DMS 273 treated with DMSO at 0.1 percent for 48 hours (cell line): Measurements from ENCODE around the gene FYN.

Source experiments
- DNase-seq: peaks from one replicate; lab custom pipeline; 2025; lab: John Stamatoyannopoulos, UW

Gene FYN

DNA sequence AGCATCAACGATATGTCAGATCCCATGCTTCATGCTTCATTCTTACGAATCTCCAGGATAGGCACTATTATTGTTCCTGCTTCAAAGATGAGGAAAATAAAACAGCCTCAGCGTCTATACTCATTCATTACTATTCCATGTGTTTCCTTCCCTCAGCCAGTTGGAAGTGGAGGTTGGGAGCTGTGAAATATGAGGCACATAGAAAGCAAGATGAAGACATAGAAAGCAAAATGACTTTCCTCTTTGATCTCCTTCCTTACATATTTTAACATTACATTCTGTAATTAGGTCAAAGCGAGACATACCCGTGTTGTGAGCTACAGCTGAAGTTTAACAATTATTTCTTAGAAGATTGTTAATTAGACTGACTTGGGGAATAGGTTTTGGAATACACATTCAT, 125.4 kb downstream of the FYN start:
- no peak for DNase-seq

DNA sequence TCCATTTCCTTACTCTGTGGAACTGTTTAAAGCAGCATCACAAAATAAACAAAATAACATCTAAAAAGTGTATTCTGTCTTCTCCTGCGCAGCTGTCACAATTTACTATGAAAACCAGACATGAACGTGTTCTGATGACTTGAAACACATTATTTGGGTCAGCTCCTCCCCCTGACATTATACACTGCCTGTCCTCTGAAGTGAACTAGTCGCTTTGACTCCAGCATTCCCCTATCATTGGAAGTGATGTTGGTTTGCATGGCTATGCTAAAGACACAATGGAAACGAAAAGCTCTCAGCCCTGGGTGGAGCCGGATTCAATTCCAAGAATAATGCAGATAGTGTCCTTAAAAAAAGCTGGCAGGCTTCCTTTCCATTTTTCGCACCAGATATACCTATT, 125.9 kb downstream of the FYN start:
- no peak for DNase-seq

- no peak for DNase-seq
Observed at GRCh38 chr6:111746983-111747382, 126.3 kb downstream of the FYN start.

- no peak for DNase-seq
Observed at GRCh38 chr6:111745636-111746035, 127.6 kb downstream of the FYN start.

- DNase-seq: no peak
Observed at GRCh38 chr6:111745186-111745585, 128.1 kb downstream of the FYN start.

DNA sequence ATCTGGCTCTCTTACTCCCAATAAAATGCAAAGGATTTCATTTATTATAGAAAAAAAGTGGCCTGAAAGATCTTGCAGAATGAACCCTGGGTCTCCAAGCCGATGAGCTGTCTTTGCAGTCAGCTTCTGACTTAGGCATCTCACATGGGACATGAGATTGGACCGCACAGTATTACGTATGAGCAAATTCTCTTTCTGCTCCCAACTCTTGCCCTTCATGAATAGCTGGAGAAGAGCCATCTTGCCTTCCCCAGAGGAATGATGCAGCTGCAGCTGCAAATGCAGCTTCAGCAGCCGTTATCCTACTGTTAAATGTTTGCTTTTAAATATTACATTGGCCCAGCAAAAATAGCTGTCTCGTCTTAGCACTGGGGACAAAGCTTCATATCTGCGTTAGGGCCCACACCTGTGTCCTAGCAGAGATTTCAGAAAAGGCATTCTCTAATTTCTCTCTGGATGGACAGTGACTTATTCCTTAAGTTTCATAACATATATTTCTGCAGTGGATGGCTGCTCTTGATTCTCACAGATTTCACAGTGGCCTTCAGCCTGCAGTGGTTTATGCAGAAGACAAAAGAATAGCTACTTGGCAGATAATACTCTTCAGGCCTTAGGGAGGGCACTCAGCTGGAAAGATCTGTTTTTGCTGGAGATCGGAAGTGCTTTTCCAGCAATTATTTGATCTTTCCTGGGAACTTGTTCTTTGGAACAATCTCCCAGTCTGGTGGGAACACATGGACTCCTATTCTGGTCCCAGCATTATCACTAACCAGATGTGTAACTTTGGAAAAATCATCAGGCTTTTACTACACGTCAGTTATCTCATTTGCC, 129.2 kb downstream of the FYN start:
- no peak for DNase-seq

DNA sequence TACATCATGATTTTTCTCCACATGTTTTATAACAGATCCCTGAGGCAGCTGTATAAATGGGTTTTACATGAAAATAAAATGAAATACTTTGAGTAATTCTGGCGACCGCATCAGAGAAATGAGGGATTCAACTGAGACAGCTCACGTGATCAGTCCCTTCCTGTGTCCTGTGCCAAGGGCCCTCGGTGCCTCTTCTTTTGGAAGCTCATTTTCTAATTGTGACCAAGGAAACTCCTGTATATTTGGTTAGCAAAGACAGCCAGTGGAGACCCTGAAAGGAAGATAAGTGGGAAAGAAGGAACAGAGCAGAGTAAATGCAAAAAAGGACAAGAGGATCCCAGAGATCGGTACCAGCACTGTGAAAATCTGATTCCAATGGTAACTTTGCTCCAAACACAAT, 129.9 kb downstream of the FYN start:
- no peak for DNase-seq

- no peak for DNase-seq
Observed at GRCh38 chr6:111741177-111741952, 131.9 kb downstream of the FYN start.

DNA sequence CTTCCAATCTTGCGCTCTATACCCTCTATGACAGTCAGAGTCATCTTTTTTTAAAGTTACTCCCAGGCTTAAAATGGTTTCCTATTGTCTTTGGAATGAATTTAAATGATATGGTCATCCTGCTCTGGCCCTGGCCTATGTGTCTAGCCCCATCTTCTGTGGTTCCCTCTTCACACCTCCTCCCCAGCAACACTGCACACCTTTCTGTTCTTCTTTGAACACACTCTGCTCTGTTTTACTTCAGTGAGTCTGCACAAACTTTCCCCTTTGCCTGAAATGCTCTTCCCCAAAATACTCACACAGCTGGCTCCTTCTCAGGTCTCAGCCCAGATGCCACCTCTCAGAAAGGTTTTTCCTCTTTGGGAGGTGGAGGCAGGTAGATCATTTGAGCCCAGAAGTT, 132.7 kb downstream of the FYN start:
- DNase-seq: no peak

GRCh38 chr6:111739257-111739696, 134.0 kb downstream of the FYN start:
- DNase-seq: no peak

GRCh38 chr6:111738631-111739030, 134.6 kb downstream of the FYN start:
- DNase-seq: no peak

- DNase-seq: no peak
Observed at GRCh38 chr6:111738156-111738555, 135.1 kb downstream of the FYN start.

GRCh38 chr6:111737065-111737521, 136.2 kb downstream of the FYN start:
- no peak for DNase-seq

- DNase-seq: no peak
Observed at GRCh38 chr6:111736005-111736608, 137.1 kb downstream of the FYN start.

GRCh38 chr6:111734068-111735061, 138.9 kb downstream of the FYN start:
- DNase-seq: no peak

DNA sequence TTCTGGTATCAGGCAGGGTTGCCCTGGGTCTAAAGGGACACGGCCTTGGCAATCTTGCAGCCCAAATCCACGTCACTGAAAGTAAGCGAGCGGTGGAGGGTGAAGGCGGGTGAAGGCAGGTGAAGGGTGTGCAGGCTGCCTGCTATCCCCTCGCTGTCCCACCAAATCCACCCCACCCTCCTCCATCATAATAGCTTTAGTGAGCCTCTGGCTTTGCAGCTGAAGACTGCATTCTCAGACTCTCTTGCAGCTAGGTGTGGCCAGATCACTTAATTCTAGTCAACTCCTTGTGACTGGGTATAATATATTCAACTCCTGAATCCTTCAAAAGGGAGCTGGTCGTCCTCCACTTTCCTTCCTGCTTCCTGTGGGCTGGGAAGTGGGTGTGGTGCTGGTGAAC, 140.9 kb downstream of the FYN start:
- no peak for DNase-seq

DNA sequence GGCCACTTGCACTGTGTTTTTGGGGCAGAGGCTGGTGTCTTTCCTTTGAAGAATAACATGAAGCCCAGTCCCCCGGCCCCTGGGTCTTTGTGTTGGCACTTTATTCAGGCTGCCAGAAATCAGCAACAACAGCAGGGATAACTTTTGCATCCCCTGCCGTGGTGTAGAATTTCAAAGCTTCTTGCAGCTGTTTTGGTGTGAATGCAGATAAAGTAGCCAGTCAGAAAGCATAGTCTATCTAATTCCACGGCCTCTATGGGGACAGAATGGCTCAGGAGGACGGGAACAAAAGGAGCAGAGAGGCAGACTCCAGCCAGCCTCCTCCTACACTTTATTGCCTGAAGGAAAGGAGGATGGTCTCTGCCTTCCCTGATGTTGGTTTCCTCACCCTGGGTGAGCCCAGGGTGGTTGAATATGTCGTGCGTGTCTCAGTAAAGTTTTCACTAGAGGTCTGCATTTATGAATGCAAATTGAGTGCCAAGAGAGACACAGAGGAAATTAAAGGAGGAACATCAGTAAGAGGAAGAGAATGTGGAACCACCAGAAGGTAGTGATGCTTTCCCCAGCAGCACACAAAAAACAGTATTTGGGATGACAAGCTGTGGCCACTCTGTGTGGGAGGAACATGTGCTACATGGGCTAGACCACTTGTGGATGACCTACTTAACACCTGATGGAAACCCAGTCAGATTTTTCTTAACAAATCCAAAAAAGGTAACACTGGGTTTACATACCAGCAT, 141.6 kb downstream of the FYN start:
- no peak for DNase-seq

DNA sequence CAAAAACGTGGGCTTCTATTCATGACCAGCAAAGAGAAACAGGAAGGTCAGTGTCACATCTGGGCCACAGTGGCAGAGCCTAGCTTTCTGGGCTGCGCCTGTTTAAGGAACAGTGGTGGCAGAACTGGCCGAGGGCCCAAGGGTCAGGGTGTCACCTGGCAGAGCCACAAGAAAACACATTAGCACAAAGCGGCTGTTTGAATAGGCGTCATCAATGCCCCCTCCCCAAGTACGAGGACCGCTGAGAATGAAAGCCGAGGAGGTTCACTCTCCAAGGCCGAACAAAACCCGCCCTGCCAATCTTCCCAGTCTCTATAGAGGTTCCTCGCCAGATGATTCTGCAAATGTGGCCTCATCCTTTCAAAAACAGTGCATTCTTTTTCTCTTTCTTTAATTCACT, 142.4 kb downstream of the FYN start:
- DNase-seq: no peak

DNA sequence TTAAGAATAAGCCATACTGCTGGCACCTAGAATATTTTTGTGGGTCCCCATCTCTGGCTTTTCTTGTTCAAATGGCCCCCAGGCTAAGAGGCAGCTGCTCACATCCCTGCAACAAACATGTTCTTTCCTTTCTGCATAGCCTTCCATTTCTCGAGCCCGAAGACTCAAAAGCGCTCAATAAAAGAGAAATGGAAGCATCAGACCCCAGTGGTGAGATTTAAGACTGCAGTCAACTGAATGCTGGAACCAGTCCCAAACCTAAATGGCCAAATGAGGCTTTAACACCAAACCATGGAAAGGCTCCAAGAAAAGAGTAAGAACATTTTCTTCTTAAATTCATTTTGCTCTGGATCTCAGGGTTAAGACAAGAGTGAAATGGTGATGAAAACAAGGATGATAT, 145.4 kb downstream of the FYN start:
- peak; percentile 21 for DNase-seq

DNA sequence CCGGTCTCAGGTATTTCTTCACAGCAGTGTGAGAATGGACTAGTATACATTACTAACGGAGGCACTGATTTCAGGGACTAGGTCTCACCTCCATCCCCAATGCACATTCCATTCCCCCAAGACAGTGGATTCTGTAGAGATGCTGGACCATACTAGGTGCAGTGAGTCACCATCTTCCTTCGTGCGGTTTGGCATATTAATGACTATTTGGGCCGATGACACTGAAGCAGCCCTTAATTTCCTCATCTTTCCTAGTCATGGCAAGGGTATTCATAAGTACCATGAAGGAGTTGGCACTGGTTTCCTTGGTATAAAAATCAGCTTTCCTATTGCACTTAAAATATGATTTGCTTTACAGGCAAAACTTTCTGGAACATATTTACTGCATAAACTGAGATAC, 146.2 kb downstream of the FYN start:
- no peak for DNase-seq
